Measurements from ENCODE around the gene SCLT1. TPM values are rescaled to one million over a fixed set of nuclear protein-coding genes. Genes with fewer than 3 reads are reported as not detected.

The SCLT1 gene
- total and polyA plus RNA-seq, 2 of the 13 experiments (the other 11 are each of a cell fraction or from before 2014, with no cell fraction given) = 1.5 to 8.7 TPM

DNA sequence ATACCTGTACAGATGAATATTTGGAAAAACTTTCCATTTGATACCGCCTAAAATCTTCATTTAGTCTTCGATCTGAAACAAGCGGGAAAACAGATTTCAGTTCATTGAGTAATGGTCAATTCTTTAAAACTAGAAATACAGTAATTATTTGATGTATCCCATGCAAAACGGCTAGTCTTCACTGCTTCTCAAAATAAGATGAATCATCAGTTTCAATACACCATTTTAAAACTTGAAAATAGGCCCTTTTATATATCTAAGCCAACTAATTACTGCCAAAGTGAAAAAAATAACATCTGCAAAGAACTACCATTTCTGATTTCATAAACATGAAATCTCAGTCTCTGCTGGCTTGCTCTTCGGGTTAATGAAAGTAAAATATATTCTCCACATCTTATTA is 11.0 kb downstream of the SCLT1 start (continued):
- TF ChIP-seq, protein P1, sequence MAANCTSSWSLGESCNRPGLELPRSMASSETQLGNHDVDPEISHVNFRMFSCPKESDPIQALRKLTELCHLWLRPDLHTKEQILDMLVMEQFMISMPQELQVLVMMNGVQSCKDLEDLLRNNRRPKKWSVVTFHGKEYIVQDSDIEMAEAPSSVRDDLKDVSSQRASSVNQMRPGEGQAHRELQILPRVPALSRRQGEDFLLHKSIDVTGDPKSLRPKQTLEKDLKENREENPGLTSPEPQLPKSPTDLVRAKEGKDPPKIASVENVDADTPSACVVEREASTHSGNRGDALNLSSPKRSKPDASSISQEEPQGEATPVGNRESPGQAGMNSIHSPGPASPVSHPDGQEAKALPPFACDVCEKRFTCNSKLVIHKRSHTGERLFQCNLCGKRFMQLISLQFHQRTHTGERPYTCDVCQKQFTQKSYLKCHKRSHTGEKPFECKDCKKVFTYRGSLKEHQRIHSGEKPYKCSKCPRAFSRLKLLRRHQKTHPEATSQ (CRISPR knock-in tag; IDR thresholded peaks at IDR 0.05; ENCODE audit: borderline replicate concordance) = no peak
- TF ChIP-seq MAZ (IDR thresholded peaks at IDR 0.05; ENCODE audit: borderline replicate concordance, low read depth, low read length) = no peak
- TF ChIP-seq MAZ (CRISPR knock-in tag; IDR thresholded peaks at IDR 0.05; ENCODE audit: low read depth) = no peak
- no peak for TF ChIP-seq ZBTB8A (CRISPR knock-in tag; IDR thresholded peaks at IDR 0.05; ENCODE audit: borderline replicate concordance, low read depth)
- TF ChIP-seq MXD4 (CRISPR knock-in tag; IDR thresholded peaks at IDR 0.05) = no peak
- TF ChIP-seq LCORL (IDR thresholded peaks at IDR 0.05) = no peak
- TF ChIP-seq LCORL (CRISPR knock-in tag; IDR thresholded peaks at IDR 0.05) = no peak
- TF ChIP-seq, protein P2, sequence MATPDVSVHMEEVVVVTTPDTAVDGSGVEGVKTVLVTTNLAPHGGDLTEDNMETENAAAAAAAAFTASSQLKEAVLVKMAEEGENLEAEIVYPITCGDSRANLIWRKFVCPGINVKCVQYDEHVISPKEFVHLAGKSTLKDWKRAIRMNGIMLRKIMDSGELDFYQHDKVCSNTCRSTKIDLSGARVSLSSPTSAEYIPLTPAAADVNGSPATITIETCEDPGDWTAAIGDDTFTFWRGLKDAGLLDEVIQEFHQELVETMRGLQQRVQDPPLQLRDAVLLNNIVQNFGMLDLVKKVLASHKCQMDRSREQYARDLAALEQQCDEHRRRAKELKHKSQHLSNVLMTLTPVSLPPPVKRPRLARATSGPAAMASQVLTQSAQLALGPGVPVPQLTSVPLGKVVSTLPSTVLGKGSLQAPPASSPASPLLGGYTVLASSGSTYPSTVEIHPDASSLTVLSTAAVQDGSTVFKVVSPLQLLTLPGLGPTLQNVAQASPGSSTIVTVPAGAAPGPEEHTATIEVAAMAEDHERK (CRISPR knock-in tag; IDR thresholded peaks at IDR 0.05; ENCODE audit: low read depth) = no peak

DNA sequence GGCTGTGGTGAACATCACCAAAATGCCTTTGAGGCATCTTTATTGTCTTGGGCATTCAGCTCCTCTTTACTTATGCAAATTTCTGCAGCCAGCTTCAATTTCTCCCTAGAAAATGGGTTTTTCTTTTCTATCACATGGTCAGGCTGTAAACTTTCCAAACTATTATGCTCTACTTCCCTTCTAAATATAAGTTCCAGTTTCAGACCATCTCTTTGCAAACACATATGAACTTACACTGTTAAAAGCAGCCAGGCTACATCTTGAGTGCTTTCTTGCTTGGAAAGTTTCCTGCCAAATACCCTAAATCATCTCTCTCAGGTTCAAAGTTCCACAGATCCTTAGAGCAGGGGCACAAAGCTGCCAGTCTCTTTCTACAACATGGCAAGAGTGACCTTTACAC is 13.2 kb downstream of the SCLT1 start:
- no peaks in the 10 kb centered on the region for H3K79me2 ChIP-seq (ENCODE audit: insufficient read depth, low read length)
- POLR2A ChIA-PET = no interaction called here
- no TSS peak for BruUV-seq (replicated peaks)

More for the DNA sequence above, 13.2 kb downstream of the SCLT1 start:
- peaks cover 1 to 6% of the 10 kb centered on the region in 2 experiments; a peak in 4 of 5 replicates for H3K36me3 ChIP-seq (replicated peaks in 1 of 2; ENCODE audit: control insufficient read depth in 1 of 2, insufficient read depth in 2 of 2, low read length in 2 of 2)
- in situ Hi-C loops (cut with HindIII; ENCODE audit: extremely low pct_ligation_motif_present, low pct_unique_long_range_greater_than_20kb) (no loop called here), intact Hi-C loops (cut with micrococcal nuclease; ENCODE audit: unreplicated experiment) (no loop called here)
- FAIRE-seq (no peak), ATAC-seq (no peak), DNase-seq (ENCODE audit: low spot score) (no peak)
- H3K9ac ChIP-seq (ENCODE audit: insufficient read depth, low read depth, low read length) = no peak overlapping the region
- no peaks in the 10 kb centered on the region; the same call in 1 of the 2 replicates for H3K9me3 ChIP-seq (ENCODE audit: low read length)
- H3K27me3 ChIP-seq (ENCODE audit: control insufficient read depth in 1 of 2, insufficient read depth in 2 of 2, low read length in 2 of 2) = no peaks in the 10 kb centered on the region
- no peak overlapping the region for H3K4me2 ChIP-seq (ENCODE audit: low read depth, low read length)
- no peak overlapping the region for H2AFZ ChIP-seq (ENCODE audit: low read length)
- H4K20me1 ChIP-seq (ENCODE audit: insufficient read depth, low read length) = no peaks in the 10 kb centered on the region
- H3K27ac ChIP-seq (ENCODE audit: extremely low read length, insufficient read depth, low read length) = no peak overlapping the region
- H3K4me3 ChIP-seq (replicated peaks in 1 of 3; ENCODE audit: insufficient read depth in 1 of 3, low read depth in 2 of 3, low read length in 3 of 3) = no peak overlapping the region
- no peaks in the 10 kb centered on the region for H3K4me1 ChIP-seq (ENCODE audit: insufficient read depth, low read length)
- TF ChIP-seq ZMAT5 (CRISPR knock-in tag; IDR thresholded peaks at IDR 0.05; ENCODE audit: borderline replicate concordance, low read depth) (no peak), GABPB1 (CRISPR knock-in tag; IDR thresholded peaks at IDR 0.05) (no peak), ZNF841 (CRISPR knock-in tag; IDR thresholded peaks at IDR 0.05; ENCODE audit: borderline replicate concordance) (peak; percentile 93), ZNF652 (CRISPR knock-in tag; IDR thresholded peaks at IDR 0.05; ENCODE audit: borderline replicate concordance, low read depth) (no peak)
- CTCF ChIA-PET (ENCODE audit: low intra/inter-chr PET ratio, low total read pairs) = no interaction called here

All from HepG2 (cell line).